GF-D8 (cell line): ENCODE measurements around the gene ARL17A.
"Not testable (repeated sequence)": the region's sequence is repeated elsewhere in the genome, so short reads cannot be mapped to it uniquely, and the experiment has no call there.

ENCODE experiments used
- DNase-seq: peaks from one replicate; lab custom pipeline; 2025; lab: John Stamatoyannopoulos, UW

ARL17A gene

GRCh38 chr17:46579083-46580075 is at the start of gene ARL17A:
Gene ARL17A, minus strand, starts transcription at chr17:46579691. Its CDS starts 3,369 bp downstream, at chr17:46576322.
- DNase-seq, result not testable (repeated sequence)

GRCh38 chr17:46628753-46629436 is 49.4 kb upstream of the ARL17A start:
- not testable (repeated sequence) for DNase-seq

- not testable (repeated sequence) for DNase-seq
Observed at GRCh38 chr17:46627452-46627851, 48.0 kb upstream of the ARL17A start.

GRCh38 chr17:46624726-46625125 is 45.2 kb upstream of the ARL17A start:
- DNase-seq, result not testable (repeated sequence)

GRCh38 chr17:46623790-46624189 is 44.3 kb upstream of the ARL17A start:
- not testable (repeated sequence) for DNase-seq

GRCh38 chr17:46618975-46619374 is 39.5 kb upstream of the ARL17A start:
- not testable (repeated sequence) for DNase-seq

GRCh38 chr17:46617121-46617520 is 37.6 kb upstream of the ARL17A start:
- not testable (repeated sequence) for DNase-seq

- DNase-seq, result not testable (repeated sequence)
Observed at GRCh38 chr17:46613876-46614275, 34.4 kb upstream of the ARL17A start.

- DNase-seq, result not testable (repeated sequence)
Observed at GRCh38 chr17:46611304-46611703, 31.8 kb upstream of the ARL17A start.

GRCh38 chr17:46603125-46603524 is 23.6 kb upstream of the ARL17A start:
- not testable (repeated sequence) for DNase-seq

- DNase-seq, result not testable (repeated sequence)
Observed at GRCh38 chr17:46600767-46601166, 21.3 kb upstream of the ARL17A start.

- DNase-seq, result not testable (repeated sequence)
Observed at GRCh38 chr17:46598344-46598931, 18.9 kb upstream of the ARL17A start.

GRCh38 chr17:46591332-46591731 is 11.8 kb upstream of the ARL17A start:
- DNase-seq, result not testable (repeated sequence)

GRCh38 chr17:46590157-46591146 is 11.0 kb upstream of the ARL17A start, which contains the start of gene NSF:
Gene NSF, plus strand, starts transcription at chr17:46590669. Its CDS starts 107 bp downstream, at chr17:46590776.
- DNase-seq, result not testable (repeated sequence)

GRCh38 chr17:46585444-46585843 is 6.0 kb upstream of the ARL17A start:
- not testable (repeated sequence) for DNase-seq

- DNase-seq, result not testable (repeated sequence)
Observed at GRCh38 chr17:46580082-46580481, 591 bp upstream of the ARL17A start.

- not testable (repeated sequence) for DNase-seq
Observed at GRCh38 chr17:46571796-46572195, 7.7 kb downstream of the ARL17A start.

GRCh38 chr17:46566980-46567379 is 12.5 kb downstream of the ARL17A start:
- not testable (repeated sequence) for DNase-seq

- not testable (repeated sequence) for DNase-seq
Observed at GRCh38 chr17:46566284-46566683, 13.2 kb downstream of the ARL17A start.

- not testable (repeated sequence) for DNase-seq
Observed at GRCh38 chr17:46560048-46560447, 19.4 kb downstream of the ARL17A start.

GRCh38 chr17:46559155-46559554 is 20.3 kb downstream of the ARL17A start:
- DNase-seq, result not testable (repeated sequence)
